NAMALWA (cell line): ENCODE measurements around the gene MSRB1.

Experiments used
- DNase-seq: peaks from one replicate; pipeline ENCODE4 v3.0.0-alpha.2; 2015; ENCODE audit warnings: low spot score

The MSRB1 gene

DNA sequence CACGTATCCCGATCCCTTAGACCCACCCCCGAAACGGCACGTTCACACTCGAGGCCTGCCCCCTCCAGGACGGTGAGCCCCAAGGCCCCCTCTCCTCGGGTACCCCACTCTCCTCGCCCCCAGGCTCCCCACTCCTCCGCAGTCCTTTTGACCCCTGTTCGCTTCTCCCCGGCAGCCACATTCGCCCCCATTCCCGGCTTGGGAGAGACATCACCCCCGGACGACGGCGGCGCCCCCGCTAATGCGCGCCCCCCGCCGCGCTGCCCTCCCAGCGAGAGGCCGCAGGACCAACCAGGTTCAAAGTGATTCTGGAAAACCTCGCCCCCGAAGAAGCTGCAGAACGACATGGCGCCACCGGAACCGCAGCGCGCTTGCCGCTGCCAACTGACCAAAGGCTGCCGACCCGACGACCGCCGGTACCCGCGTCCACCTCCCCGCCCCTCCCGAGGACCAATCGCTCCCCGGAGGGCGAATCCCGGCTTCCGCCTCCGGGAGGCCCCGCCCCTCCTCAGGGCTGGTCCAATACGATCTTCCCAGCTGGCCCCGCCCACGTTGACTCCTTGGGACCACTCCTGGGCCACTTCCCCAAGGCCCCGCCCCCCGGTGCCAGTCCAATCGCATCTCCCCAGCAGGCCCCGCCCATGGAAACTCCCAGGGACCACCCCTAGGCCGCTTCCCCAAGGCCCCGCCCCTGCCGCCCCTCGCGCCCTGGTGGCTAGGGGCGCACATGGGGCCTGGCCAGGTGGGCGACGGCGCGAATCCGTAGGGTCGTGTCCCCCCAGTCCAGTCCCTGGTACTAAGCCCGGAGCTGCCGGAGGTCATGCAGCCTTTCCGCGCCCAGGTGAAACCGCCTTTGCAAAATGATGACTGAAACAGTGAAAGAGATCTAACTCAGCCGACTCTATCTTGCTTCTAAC lies at the start of gene MSRB1:
TSS of gene MSRB1 (minus strand) at position 390 of the 917 bp plus-strand sequence. CDS start at position 347, 43 bp downstream.
- DNase-seq, result peak; percentile 99

GRCh38 chr16:1991948-1992703 lies 49.1 kb upstream of the MSRB1 start:
- DNase-seq, result peak; percentile 94

GRCh38 chr16:1991588-1991947 lies 48.6 kb upstream of the MSRB1 start:
- no peak for DNase-seq

GRCh38 chr16:1991135-1991551 lies 48.1 kb upstream of the MSRB1 start:
- DNase-seq, result peak; percentile 70

GRCh38 chr16:1990351-1991134 lies 47.5 kb upstream of the MSRB1 start:
- DNase-seq, result no peak

DNA sequence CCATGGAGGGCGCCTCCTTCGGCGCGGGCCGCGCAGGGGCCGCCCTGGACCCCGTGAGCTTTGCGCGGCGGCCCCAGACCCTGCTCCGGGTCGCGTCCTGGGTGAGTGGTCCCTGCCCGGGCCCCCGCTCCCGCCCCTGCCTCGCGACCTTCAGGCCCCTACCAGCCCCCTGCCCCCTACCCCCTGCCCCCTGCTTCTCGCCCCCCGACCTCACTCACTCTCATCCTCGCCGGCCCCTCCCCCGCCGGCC lies 47.0 kb upstream of the MSRB1 start:
- DNase-seq, result no peak

DNA sequence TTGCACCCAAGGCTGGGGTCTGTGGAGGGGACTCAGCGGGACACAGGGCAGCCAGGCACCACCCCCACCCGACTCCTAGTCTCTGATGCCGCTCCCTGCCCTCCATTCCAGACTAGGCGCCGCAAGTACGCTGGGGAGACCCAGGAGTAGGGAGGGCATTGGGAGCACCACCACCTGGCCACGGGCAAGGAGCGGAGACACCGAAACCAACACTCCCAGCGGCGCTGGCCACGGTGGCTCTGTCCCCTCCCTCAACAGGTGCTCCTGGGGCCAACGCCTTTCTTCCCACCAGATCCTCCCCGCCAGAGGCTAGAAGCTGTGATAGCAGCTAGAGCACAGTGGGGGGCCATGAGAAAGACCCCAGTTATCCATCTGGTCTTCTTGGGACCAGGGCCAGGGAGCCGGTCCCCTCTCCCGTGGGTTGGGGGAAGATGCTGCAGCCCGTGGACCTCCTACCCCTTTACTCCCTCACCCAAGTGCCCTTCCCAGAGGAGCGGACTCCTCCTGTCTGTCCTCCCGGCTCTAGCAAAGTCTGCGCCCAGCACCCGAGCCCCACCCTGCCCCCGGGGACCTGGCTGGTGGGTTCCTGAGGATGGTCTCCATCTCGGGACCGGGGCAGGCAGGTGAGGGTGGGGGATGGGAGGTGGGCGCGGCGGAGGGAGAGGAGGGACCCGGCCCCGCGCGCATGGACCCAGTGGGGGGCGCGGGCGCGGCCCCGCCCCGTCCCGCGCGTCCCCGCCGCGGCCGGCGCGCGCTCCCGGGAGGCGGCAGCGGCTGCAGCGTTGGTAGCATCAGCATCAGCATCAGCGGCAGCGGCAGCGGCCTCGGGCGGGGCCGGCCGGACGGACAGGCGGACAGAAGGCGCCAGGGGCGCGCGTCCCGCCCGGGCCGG lies 46.5 kb upstream of the MSRB1 start, which contains the start of gene SYNGR3:
TSS of gene SYNGR3 (plus strand) at position 762 of the 892 bp plus-strand sequence. CDS start 133 bp downstream, outside the sequence.
- DNase-seq, result no peak

DNA sequence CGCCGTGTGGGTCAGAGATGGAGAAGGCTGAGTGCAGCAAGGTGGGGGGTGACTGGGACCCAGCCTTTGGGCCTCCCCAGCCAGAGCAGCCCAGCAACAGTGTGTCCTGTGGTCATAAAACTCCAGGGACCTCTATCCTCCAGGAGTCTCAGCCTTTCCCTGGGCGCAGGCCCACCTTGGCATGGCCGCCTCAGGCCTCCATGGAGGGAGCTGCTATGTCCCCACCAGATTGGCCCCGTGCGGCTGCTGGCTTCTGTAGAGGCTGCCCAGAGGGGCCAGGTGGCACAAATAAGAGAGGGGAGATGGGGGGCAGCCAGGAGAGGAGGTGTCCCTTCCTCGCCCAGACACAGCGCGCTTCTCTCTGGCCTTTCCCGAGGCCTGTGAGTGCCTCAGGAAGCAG lies 44.2 kb upstream of the MSRB1 start:
- no peak for DNase-seq

DNA sequence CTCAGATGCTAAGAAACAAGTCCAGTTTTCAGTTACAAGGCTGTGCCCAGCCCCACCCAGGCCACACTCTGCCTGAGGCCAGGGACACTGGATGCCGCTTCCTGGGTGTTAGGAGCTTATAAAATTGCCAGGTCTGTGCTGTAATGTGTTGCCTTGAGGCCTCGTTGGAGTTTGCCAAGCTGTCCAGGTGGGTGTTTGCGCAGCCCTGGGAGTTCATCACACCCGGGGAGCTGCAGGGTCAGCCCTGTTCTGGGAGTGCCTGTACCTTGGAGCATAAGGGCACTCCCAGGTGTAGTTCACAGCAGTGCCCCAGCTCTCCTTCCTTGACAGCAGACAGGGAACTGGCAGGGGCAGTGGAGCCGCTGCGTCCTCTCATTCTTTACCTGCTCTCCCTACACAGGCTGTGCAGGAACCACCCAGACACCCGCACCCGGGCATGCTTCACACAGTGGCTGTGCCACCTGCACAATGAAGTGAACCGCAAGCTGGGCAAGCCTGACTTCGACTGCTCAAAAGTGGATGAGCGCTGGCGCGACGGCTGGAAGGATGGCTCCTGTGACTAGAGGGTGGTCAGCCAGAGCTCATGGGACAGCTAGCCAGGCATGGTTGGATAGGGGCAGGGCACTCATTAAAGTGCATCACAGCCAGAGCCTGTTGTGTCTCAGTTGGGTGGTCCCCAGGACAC lies 42.6 kb upstream of the MSRB1 start:
- no peak for DNase-seq

DNA sequence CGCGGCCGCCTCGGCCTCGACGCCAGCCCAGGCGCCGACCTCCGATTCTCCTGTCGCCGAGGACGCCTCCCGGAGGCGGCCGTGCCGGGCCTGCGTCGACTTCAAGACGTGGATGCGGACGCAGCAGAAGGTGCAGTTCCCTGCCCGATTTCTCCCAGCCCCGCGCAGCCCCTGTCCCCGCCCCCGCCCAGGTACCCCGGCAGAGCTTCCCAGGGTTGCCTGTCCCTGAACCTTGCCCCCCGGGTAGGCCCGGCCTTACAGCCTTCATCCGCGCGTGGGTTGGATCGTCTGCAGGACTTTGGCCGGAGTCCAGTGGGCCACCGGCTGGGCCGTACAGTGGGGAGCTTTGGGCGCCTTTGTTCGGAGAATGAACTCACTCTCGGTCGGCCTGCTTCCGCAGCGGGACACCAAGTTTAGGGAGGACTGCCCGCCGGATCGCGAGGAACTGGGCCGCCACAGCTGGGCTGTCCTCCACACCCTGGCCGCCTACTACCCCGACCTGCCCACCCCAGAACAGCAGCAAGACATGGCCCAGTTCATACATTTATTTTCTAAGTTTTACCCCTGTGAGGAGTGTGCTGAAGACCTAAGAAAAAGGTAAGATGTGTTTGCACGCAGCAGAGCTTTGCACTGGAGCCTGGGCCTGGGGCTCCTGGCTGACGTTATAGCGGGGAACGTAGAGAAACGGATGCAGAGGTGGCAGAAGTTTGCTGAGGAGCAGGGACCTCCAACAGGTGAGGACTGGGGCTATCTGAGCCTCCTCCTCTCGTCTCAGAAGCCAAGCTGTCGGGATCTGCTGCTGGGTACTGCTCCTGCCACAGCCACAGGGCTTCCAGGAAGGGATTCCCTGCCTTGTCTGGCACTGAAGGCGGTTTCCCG lies 41.6 kb upstream of the MSRB1 start:
- no peak for DNase-seq

GRCh38 chr16:1983544-1984346 lies 40.7 kb upstream of the MSRB1 start, which contains the start of gene GFER:
Gene GFER, plus strand, starts transcription at chr16:1984193. Its CDS starts 26 bp downstream, at chr16:1984219.
- DNase-seq, result peak; percentile 83

GRCh38 chr16:1982991-1983543 lies 40.1 kb upstream of the MSRB1 start:
- DNase-seq, result no peak

DNA sequence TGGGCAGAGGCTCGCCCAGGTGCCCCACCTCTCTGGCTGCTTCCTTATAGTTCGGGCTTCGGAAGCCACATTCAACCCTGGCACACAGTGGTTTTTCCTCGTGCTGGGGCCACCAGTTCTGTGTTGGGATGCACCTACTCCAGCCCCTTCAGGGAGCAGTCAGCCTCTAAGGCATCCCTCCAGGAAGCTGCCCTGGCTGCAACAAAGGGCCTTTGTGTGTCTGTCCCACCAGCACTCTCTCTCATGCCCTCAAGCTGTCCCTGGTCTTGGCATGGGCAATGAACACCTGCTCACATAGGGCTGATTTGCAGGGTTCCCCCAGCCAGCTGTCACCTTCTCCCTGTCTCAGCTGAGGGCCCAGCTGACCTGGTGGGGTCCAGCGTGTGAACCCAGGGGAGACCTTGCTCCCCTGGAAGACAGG lies 39.0 kb upstream of the MSRB1 start:
- DNase-seq, result no peak

DNA sequence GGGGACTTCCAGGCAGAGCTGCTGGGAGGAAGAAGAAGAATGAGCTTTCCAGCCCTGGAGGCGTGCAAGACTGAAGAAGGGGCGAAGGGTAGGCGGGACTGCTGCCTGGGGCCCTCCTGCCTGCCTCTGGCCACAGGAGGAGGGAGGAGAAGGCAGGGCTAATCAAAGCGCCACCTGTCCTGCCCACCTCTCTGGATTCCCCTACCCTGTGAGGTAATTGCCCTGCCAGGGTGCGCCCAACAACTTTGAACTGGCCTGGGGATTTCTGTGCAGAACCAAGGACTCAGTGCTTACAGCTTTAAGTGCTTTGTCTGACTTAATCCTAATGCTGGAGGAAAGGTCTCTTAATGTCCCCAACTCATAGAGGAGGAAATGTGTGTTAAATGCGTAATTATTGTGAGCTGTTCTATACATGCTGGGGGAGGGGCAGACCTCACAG lies 38.4 kb upstream of the MSRB1 start, which contains the start of gene NOXO1:
TSS of gene NOXO1 (minus strand) at position 72 of the 439 bp plus-strand sequence. CDS start 290 bp downstream, outside the sequence.
- DNase-seq, result peak; percentile 52

GRCh38 chr16:1980770-1981087 lies 37.7 kb upstream of the MSRB1 start:
- no peak for DNase-seq

- no peak for DNase-seq
These were observed 37.2 kb upstream of the MSRB1 start for GRCh38 chr16:1980030-1980769.

- no peak for DNase-seq
These were observed 36.5 kb upstream of the MSRB1 start for GRCh38 chr16:1979271-1980029.
